Endodermal cell (in vitro differentiated cells): Measurements from ENCODE around the gene SYN1. TPM values are rescaled to one million over a fixed set of nuclear protein-coding genes. Genes with fewer than 3 reads are reported as not detected.

Source experiments
- DNase-seq: peaks from one replicate; pipeline ENCODE4 v3.0.0-alpha.2; 2017
- H3K27ac ChIP-seq: 2 replicates; pipeline ENCODE4 v1.5.1; 2013; ENCODE audit warnings: mild to moderate bottlenecking, low read depth, low read length, moderate library complexity
- H3K27me3 ChIP-seq: 2 replicates; pipeline ENCODE4 v1.6.1; 2013; ENCODE audit warnings: mild to moderate bottlenecking, low read length, moderate library complexity; ENCODE audit not compliant: insufficient read depth, control insufficient read depth, poor library complexity, severe bottlenecking
- H3K36me3 ChIP-seq: 2 replicates; pipeline ENCODE4 v1.7.0; 2013; ENCODE audit warnings: mild to moderate bottlenecking, low read length, moderate library complexity; ENCODE audit not compliant: control insufficient read depth, insufficient read depth
- H3K4me1 ChIP-seq: one replicate; pipeline ENCODE4 v1.7.0; 2013; ENCODE audit warnings: low read length; ENCODE audit not compliant: control insufficient read depth, insufficient read depth
- H3K4me3 ChIP-seq: 2 replicates; pipeline ENCODE4 v1.5.1; 2013; ENCODE audit warnings: mild to moderate bottlenecking, low read length, moderate library complexity
- H3K9ac ChIP-seq: 2 replicates; pipeline ENCODE4 v1.6.1; 2013; ENCODE audit warnings: mild to moderate bottlenecking, low read length, moderate library complexity; ENCODE audit not compliant: poor library complexity, severe bottlenecking; ENCODE audit errors: extremely low read depth
- H3K9me3 ChIP-seq: 2 replicates; pipeline ENCODE4 v1.6.1; 2013; ENCODE audit warnings: mild to moderate bottlenecking, low read length, moderate library complexity; ENCODE audit not compliant: control insufficient read depth
- H3K27ac Mint-ChIP-seq: 2 replicates; pipeline ENCODE4 v1.8.0; 2020; ENCODE audit warnings: mixed read lengths
- H3K27me3 Mint-ChIP-seq: 2 replicates; pipeline ENCODE4 v1.8.0; 2021; ENCODE audit warnings: mild to moderate bottlenecking, mixed read lengths; ENCODE audit not compliant: insufficient read depth
- H3K36me3 Mint-ChIP-seq: 2 replicates; pipeline ENCODE4 v1.8.0; 2020; ENCODE audit warnings: low read depth, mixed read lengths
- H3K4me1 Mint-ChIP-seq: 2 replicates; pipeline ENCODE4 v1.8.0; 2020; ENCODE audit warnings: mixed read lengths
- H3K4me3 Mint-ChIP-seq: 2 replicates; pipeline ENCODE4 v1.8.0; 2020; ENCODE audit warnings: mild to moderate bottlenecking, moderate library complexity, mixed read lengths
- H3K9me3 Mint-ChIP-seq: 2 replicates; pipeline ENCODE4 v1.8.0; 2020; ENCODE audit warnings: mild to moderate bottlenecking, mixed read lengths
- WGBS, 2 experiments: methylation state at CpG; one replicate each; pipeline versions ENCODE4 v1.1.5 to v1.1.7; 2013; ENCODE audit warnings: missing lambda C conversion rate in 2 of 2, mixed read lengths in 1 of 2; ENCODE audit not compliant: insufficient coverage in 1 of 2, insufficient read length in 1 of 2; 5-methylcytosine and 5-hydroxymethylcytosine counted together
- total RNA-seq, 2 donors: library from RNA; stranded (reverse); fragmentation: NEBNext Ultra II Directional in 1 of 2; extraction: Animal tissue kit (Norgen Biotek cat#: 25700) in 1 of 2; gene quantifications; 2 replicates in 1 of 2; 3 replicates in 1 of 2; pipeline ENCODE4 v1.2.1, GENCODE V29; 2021
- TF ChIP-seq, protein P1 (sequence below): fragments of 200-600 bp; sonication (generic); conservative IDR thresholded peaks from 2 replicates; pipeline ENCODE4 v1.5.0; 2021; ENCODE audit warnings: antibody characterized with exemption, mild to moderate bottlenecking

Gene SYN1
- total RNA-seq, 2 donors from 2014 or later, result 4.9 to 5.3 TPM

DNA sequence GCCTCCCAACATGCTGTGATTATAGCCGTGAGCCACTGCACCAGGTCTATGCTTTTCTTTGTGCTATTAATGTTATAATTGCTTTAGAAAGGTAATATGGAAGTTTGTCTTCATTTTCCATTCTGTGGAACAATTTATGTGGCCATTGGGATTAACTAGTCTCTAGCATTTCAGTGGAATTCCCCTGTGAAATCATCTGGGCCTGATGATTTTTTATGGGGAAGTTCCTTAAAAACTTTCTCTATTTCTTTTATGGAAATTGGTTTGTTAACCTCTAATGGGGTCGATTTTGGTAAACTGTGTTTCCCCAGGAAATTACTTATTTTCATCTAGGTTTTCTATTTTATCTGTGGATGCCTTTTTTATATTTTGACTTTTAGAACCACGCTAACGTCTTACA lies 26.1 kb downstream of the SYN1 start:
- Mint-ChIP-seq H3K4me3 (no peak overlapping the region), H3K4me1 (no peaks in the 10 kb centered on the region), H3K9me3 (peaks cover 53% of the 10 kb centered on the region), H3K27ac (no peak overlapping the region), H3K36me3 (peaks cover 1% of the 10 kb centered on the region), H3K27me3 (no peaks in the 10 kb centered on the region)
- Histone ChIP-seq H3K9ac (no peak overlapping the region), H3K27ac (no peak overlapping the region), H3K4me1 (no peaks in the 10 kb centered on the region), H3K36me3 (no peaks in the 10 kb centered on the region), H3K4me3 (no peak overlapping the region), H3K27me3 (no peaks in the 10 kb centered on the region), H3K9me3 (peaks cover 10% of the 10 kb centered on the region)
- DNase-seq, result no peak
- TF ChIP-seq, protein P1, sequence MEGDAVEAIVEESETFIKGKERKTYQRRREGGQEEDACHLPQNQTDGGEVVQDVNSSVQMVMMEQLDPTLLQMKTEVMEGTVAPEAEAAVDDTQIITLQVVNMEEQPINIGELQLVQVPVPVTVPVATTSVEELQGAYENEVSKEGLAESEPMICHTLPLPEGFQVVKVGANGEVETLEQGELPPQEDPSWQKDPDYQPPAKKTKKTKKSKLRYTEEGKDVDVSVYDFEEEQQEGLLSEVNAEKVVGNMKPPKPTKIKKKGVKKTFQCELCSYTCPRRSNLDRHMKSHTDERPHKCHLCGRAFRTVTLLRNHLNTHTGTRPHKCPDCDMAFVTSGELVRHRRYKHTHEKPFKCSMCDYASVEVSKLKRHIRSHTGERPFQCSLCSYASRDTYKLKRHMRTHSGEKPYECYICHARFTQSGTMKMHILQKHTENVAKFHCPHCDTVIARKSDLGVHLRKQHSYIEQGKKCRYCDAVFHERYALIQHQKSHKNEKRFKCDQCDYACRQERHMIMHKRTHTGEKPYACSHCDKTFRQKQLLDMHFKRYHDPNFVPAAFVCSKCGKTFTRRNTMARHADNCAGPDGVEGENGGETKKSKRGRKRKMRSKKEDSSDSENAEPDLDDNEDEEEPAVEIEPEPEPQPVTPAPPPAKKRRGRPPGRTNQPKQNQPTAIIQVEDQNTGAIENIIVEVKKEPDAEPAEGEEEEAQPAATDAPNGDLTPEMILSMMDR, result no peak
- 87% methylated on average over 3 of the region's 4 CpGs; no CpG with 5 or more reads in 1 of the 2 experiments for WGBS, 2 experiments

DNA sequence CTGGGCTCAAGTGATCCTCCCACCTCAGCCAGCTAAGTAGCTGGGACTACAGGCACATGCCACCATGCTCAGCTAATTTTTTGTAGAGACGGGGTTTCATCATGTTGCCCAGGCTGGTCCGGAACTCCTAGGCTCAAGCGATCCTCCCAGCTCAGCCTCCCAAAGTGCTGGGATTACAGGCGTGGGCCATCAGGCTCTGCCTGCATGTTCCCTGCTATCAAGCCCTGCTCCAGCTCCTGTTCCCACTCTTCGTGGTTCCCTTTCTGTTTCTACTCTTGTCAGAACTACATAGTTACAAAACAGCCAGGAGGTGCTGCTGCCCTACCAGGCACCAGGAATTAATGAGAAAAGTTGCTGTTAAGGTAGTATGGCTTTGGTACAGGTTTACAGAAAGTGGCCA lies 28.7 kb downstream of the SYN1 start:
- Histone ChIP-seq H3K4me3 (no peak overlapping the region), H3K9me3 (no peaks in the 10 kb centered on the region), H3K9ac (no peak overlapping the region), H3K36me3 (no peaks in the 10 kb centered on the region), H3K27me3 (no peaks in the 10 kb centered on the region), H3K27ac (no peak overlapping the region), H3K4me1 (no peaks in the 10 kb centered on the region)
- no peak overlapping the region for H3K4me3 Mint-ChIP-seq
- DNase-seq, result no peak
- no peak overlapping the region for H3K27ac Mint-ChIP-seq
- no peaks in the 10 kb centered on the region for H3K27me3 Mint-ChIP-seq
- TF ChIP-seq, protein P1, result no peak
- peaks cover 51% of the 10 kb centered on the region for H3K9me3 Mint-ChIP-seq
- no peaks in the 10 kb centered on the region for H3K36me3 Mint-ChIP-seq
- H3K4me1 Mint-ChIP-seq, result no peaks in the 10 kb centered on the region
- WGBS, 2 experiments, result 91 to 100% methylated on average over 1 to 5 of the region's 5 CpGs

DNA sequence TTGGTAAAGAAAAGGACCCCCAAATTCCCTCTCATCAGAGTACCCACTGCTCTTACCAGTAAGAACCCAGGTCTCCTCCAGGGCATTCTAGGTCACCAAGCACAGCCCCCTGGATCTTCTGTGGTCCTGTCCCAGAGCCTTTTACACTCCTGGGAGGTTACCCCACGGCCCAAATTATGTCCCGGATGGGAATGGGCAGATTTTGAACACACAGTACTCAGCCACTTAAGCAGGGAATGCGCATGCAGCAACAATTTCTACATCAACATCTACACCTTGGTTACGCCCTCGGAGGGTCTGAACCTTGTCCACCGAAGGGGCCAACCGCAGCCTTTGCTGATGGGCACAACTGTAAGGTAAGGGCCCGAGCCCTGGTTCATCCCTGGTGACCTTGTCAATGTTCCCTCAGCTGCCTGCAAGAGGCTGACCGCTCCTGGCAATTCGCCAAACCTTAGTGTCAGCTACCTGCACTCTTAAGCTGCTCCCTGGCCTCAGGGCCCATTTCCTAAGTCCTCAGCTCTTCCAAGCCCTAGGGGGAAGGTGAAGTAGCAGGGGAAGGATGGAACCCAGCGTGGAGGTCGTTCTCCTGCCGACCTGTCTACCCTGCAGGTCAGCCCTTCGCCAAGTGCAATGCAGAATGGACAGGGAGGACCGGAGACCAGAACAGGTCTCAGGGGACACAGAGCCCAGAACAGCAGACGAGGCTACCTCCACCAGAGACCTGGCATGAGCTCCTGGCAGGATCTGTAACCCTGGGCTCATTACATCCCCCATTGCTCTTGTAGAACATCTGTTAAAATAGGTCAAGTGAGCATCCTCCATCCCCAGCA lies 31.5 kb downstream of the SYN1 start:
- no peaks in the 10 kb centered on the region for H3K36me3 Mint-ChIP-seq
- Histone ChIP-seq H3K9ac (no peak overlapping the region), H3K27me3 (no peaks in the 10 kb centered on the region), H3K9me3 (no peaks in the 10 kb centered on the region), H3K36me3 (no peaks in the 10 kb centered on the region), H3K27ac (no peak overlapping the region), H3K4me1 (no peaks in the 10 kb centered on the region), H3K4me3 (no peak overlapping the region)
- no peaks in the 10 kb centered on the region for H3K27me3 Mint-ChIP-seq
- TF ChIP-seq, protein P1, result no peak
- H3K4me1 Mint-ChIP-seq, result peaks cover 6% of the 10 kb centered on the region
- DNase-seq, result no peak
- 93% methylated on average over 16 of the region's 16 CpGs; no CpG with 5 or more reads in 1 of the 2 experiments for WGBS, 2 experiments
- H3K4me3 Mint-ChIP-seq, result no peak overlapping the region
- H3K9me3 Mint-ChIP-seq, result peaks cover 57% of the 10 kb centered on the region
- H3K27ac Mint-ChIP-seq, result no peak overlapping the region
